ENCODE measurements around the gene TGFB1I1.

DNA sequence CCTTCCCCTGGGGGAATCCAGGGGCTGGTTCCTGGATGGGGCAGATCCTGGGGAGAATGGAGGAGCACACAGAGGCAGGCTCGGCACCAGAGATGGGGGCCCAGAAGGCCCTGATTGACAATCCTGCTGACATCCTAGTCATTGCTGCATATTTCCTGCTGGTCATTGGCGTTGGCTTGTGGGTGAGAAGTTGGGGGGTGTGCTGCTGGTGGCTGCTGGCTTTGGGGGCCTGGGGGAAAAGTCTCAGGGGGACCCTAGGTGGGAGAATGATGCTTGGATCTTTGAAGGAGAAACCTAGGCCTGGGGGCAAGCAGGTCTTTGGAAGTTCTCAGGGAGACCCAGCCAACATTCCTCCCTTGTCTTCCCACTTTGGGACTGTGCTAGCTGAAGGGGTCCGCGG lies 11.1 kb downstream of the TGFB1I1 start, which contains the start of gene SLC5A2:
- TF ChIP-seq BACH2 (CRISPR knock-in tag; IDR thresholded peaks at IDR 0.05; ENCODE audit: borderline replicate concordance), result no peak
- no peak for TF ChIP-seq OSR1 (CRISPR knock-in tag; IDR thresholded peaks at IDR 0.05)
- no peak for TF ChIP-seq TOX (CRISPR knock-in tag; IDR thresholded peaks at IDR 0.05; ENCODE audit: borderline replicate concordance)
- TF ChIP-seq GLIS3 (CRISPR knock-in tag; IDR thresholded peaks at IDR 0.05), result no peak
- no peak for TF ChIP-seq PPARA (CRISPR knock-in tag; IDR thresholded peaks at IDR 0.05; ENCODE audit: borderline replicate concordance)
- TF ChIP-seq, protein P1, sequence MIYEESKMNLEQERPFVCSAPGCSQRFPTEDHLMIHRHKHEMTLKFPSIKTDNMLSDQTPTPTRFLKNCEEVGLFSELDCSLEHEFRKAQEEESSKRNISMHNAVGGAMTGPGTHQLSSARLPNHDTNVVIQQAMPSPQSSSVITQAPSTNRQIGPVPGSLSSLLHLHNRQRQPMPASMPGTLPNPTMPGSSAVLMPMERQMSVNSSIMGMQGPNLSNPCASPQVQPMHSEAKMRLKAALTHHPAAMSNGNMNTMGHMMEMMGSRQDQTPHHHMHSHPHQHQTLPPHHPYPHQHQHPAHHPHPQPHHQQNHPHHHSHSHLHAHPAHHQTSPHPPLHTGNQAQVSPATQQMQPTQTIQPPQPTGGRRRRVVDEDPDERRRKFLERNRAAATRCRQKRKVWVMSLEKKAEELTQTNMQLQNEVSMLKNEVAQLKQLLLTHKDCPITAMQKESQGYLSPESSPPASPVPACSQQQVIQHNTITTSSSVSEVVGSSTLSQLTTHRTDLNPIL (CRISPR knock-in tag; IDR thresholded peaks at IDR 0.05; ENCODE audit: low read depth), result no peak
- TF ChIP-seq ZNF565 (CRISPR knock-in tag; conservative IDR thresholded peaks at IDR 0.05; ENCODE audit: low read depth), result no peak
- no peak for TF ChIP-seq RARB (CRISPR knock-in tag; IDR thresholded peaks at IDR 0.05)
- no peak for TF ChIP-seq CSRNP3 (CRISPR knock-in tag; IDR thresholded peaks at IDR 0.05)
